Transverse colon (tissue), 4 donors: ENCODE measurements around the gene PC. TPM values are rescaled to one million over a fixed set of nuclear protein-coding genes. Genes with fewer than 3 reads are reported as not detected.

Experiments
- DNase-seq: peaks from one replicate; pipeline ENCODE4 v3.0.0-alpha.2; 2019
- H3K27ac ChIP-seq, 4 donors: fragments of 200-600 bp; sonication (generic); 2 replicates each; pipeline ENCODE4 v1.5.1; 2016 to 2018; ENCODE audit warnings: inconsistent platforms in 4 of 4
- H3K27me3 ChIP-seq: fragments of 200-600 bp; sonication (generic); 2 replicates; pipeline ENCODE4 v1.5.1; 2017; ENCODE audit warnings: inconsistent platforms
- H3K36me3 ChIP-seq, 4 donors: fragments of 200-600 bp; sonication (generic); 2 replicates each; pipeline ENCODE4 v1.5.1; 2017 to 2019; ENCODE audit warnings: inconsistent platforms in 4 of 4
- H3K4me1 ChIP-seq, 4 donors: fragments of 200-600 bp; sonication (generic); 2 replicates each; pipeline ENCODE4 v1.5.1; 2017 to 2020; ENCODE audit warnings: inconsistent platforms in 4 of 4
- H3K4me3 ChIP-seq, 4 donors: fragments of 200-600 bp; sonication (generic); 1 replicate in 1 of 4; 2 replicates in 3 of 4; pipeline versions ENCODE4 v1.5.1 to v1.6.1; 2017 to 2019; ENCODE audit warnings: inconsistent platforms in 4 of 4
- H3K9me3 ChIP-seq, 2 donors: fragments of 200-600 bp; sonication (generic); 2 replicates each; pipeline ENCODE4 v1.5.1; 2017 to 2019; ENCODE audit warnings: inconsistent platforms in 2 of 2
- CTCF ChIP-seq, 5 experiments: fragments of 200-600 bp in 3 of 5; fragments of 450-650 bp in 2 of 5; sonication (generic) in 3 of 5; IDR thresholded peaks; 1 replicate in 2 of 5; 2 replicates in 3 of 5; pipeline ENCODE4 v1.5.1; 2016 to 2017; ENCODE audit warnings: antibody characterized with exemption in 5 of 5, inconsistent platforms in 3 of 5, mild to moderate bottlenecking in 2 of 5, moderate library complexity in 1 of 5
- EP300 ChIP-seq: sonication (generic); formaldehyde crosslinking; IDR thresholded peaks from one replicate; pipeline ENCODE4 v1.6.1; 2017; ENCODE audit warnings: antibody characterized with exemption, low read depth
- POLR2A ChIP-seq: fragments of 450-650 bp; IDR thresholded peaks from one replicate; pipeline ENCODE4 v1.6.1; 2016; ENCODE audit warnings: antibody characterized with exemption, mild to moderate bottlenecking, moderate library complexity
- POLR2AphosphoS5 ChIP-seq, 3 donors: sonication (generic); formaldehyde crosslinking; IDR thresholded peaks; one replicate each; pipeline ENCODE4 v1.6.1; 2016; ENCODE audit warnings: antibody characterized with exemption in 3 of 3
- WGBS, 2 donors: methylation state at CpG; one replicate each; pipeline ENCODE4 v1.1.5; 2018; ENCODE audit warnings: low coverage in 1 of 2; 5-methylcytosine and 5-hydroxymethylcytosine counted together
- in situ Hi-C, 4 donors: fragments of 200-750 bp; cut with MboI; loops; one replicate each; pipeline versions ENCODE4 v1.15.0 to v1.15.1; 2017; ENCODE audit warnings: low sequenced_read_pairs in 3 of 4, low pct_ligation_motif_present in 1 of 4, low pct_unique_long_range_greater_than_20kb in 1 of 4
- intact Hi-C: fragments of 100-400 bp; cut with DNase I; formaldehyde crosslinking; loops from one replicate; pipeline ENCODE4 v1.15.1; 2023; ENCODE audit warnings: low total_unique reads
- total RNA-seq, 4 donors: library from RNA; depleted of rRNA; stranded (reverse); fragments of >200 nt; gene quantifications; one replicate each; pipeline ENCODE4 v1.1.0, GENCODE V29; 2016

Gene PC
- total RNA-seq, 4 donors from 2014 or later = 14.9 to 246 (median 38.1) TPM

GRCh38 chr11:66901964-66902390, 56.2 kb downstream of the PC start:
- Histone ChIP-seq H3K4me3 (no peak overlapping the region), H3K27ac (no peak overlapping the region)
- intact Hi-C loops = no loop called here

GRCh38 chr11:66894141-66894540, 64.0 kb downstream of the PC start:
- in situ Hi-C loops (no loop called here), intact Hi-C loops (no loop called here)
- WGBS, 2 donors = 84 to 88% methylated on average over 2 of the region's 2 CpGs
- Histone ChIP-seq H3K4me1 (no peaks in the 10 kb centered on the region), H3K27ac (no peak overlapping the region), H3K4me3 (no peak overlapping the region), H3K36me3 (no peaks in the 10 kb centered on the region), H3K27me3 (no peaks in the 10 kb centered on the region), H3K9me3 (no peaks in the 10 kb centered on the region)
- DNase-seq = no peak
- TF ChIP-seq POLR2A = no peak
- TF ChIP-seq CTCF (IDR thresholded peaks at IDR 0.05) = no peak
- no peak for TF ChIP-seq POLR2AphosphoS5 (IDR thresholded peaks at IDR 0.05)
- TF ChIP-seq EP300 = no peak

More at GRCh38 chr11:66901964-66902390, 56.2 kb downstream of the PC start:
- no peaks in the 10 kb centered on the region for H3K27me3 ChIP-seq
- 81 to 83% methylated on average over 3 to 7 of the region's 7 CpGs for WGBS, 2 donors
- no peak for DNase-seq
- TF ChIP-seq EP300 (no peak), CTCF (IDR thresholded peaks at IDR 0.05) (no peak), POLR2AphosphoS5 (IDR thresholded peaks at IDR 0.05) (no peak), POLR2A (no peak)
- H3K36me3 ChIP-seq = no peaks in the 10 kb centered on the region
- peaks cover 0 to 9% (median 0%) of the 10 kb centered on the region in 4 donors for H3K4me1 ChIP-seq
- in situ Hi-C loops = no loop called here
- H3K9me3 ChIP-seq = no peaks in the 10 kb centered on the region

- no peak for DNase-seq
- intact Hi-C loops = no loop called here
- 68% methylated on average over 6 of the region's 6 CpGs; no CpG with 5 or more reads in 1 of the 2 donors for WGBS, 2 donors
- Histone ChIP-seq H3K27ac (no peak overlapping the region), H3K9me3 (no peaks in the 10 kb centered on the region), H3K4me1 (no peaks in the 10 kb centered on the region), H3K27me3 (no peaks in the 10 kb centered on the region), H3K36me3 (no peaks in the 10 kb centered on the region), H3K4me3 (no peak overlapping the region)
- TF ChIP-seq EP300 (no peak), CTCF (IDR thresholded peaks at IDR 0.05) (no peak), POLR2AphosphoS5 (IDR thresholded peaks at IDR 0.05) (no peak), POLR2A (no peak)
- in situ Hi-C loops = no loop called here
These were observed 65.3 kb downstream of the PC start for GRCh38 chr11:66892911-66893310.

- DNase-seq = peak; percentile 59
- in situ Hi-C loops = no loop called here
- WGBS, 2 donors = 45 to 70% methylated on average over 5 to 14 of the region's 14 CpGs
These were observed 66.1 kb downstream of the PC start for GRCh38 chr11:66891851-66892660.

More at GRCh38 chr11:66891851-66892660, 66.1 kb downstream of the PC start:
- H3K27me3 ChIP-seq = no peaks in the 10 kb centered on the region
- no peak for TF ChIP-seq CTCF (IDR thresholded peaks at IDR 0.05)
- peak in 2 of 3 donors; percentile 18 to 22 for TF ChIP-seq POLR2AphosphoS5 (IDR thresholded peaks at IDR 0.05)
- no peak overlapping the region for H3K27ac ChIP-seq
- intact Hi-C loops = no loop called here
- H3K36me3 ChIP-seq = no peaks in the 10 kb centered on the region
- H3K4me3 ChIP-seq = no peak overlapping the region
- no peaks in the 10 kb centered on the region for H3K9me3 ChIP-seq
- no peaks in the 10 kb centered on the region for H3K4me1 ChIP-seq
